Measurements from ENCODE around the gene THSD4. TPM values are rescaled to one million over a fixed set of nuclear protein-coding genes. Genes with fewer than 3 reads are reported as not detected.

Gene THSD4
- total and polyA plus RNA-seq, 9 of the 15 experiments (the other 6 are each of a cell fraction or from before 2014, with no cell fraction given) = 0.04 TPM; not detected in 5

DNA sequence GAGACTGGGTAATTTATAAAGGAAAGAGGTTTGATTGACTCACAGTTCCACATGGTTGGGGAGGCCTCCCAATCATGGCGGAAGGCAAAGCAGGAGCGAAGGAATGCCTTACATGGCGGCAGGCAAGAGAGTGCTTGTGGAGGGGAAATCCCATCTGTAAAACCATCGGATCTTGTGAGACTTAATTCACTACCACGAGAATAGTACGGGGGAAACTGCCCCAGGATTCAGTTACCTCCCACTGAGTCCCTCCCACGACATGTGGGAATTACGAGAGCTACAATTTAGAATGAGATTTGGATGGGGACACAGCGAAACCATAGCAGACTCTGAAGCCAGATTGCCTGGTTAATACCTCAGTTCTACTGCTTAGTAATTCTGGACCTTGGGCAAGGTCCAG lies 67.8 kb downstream of the THSD4 start (continued):
- TF ChIP-seq, protein P1, sequence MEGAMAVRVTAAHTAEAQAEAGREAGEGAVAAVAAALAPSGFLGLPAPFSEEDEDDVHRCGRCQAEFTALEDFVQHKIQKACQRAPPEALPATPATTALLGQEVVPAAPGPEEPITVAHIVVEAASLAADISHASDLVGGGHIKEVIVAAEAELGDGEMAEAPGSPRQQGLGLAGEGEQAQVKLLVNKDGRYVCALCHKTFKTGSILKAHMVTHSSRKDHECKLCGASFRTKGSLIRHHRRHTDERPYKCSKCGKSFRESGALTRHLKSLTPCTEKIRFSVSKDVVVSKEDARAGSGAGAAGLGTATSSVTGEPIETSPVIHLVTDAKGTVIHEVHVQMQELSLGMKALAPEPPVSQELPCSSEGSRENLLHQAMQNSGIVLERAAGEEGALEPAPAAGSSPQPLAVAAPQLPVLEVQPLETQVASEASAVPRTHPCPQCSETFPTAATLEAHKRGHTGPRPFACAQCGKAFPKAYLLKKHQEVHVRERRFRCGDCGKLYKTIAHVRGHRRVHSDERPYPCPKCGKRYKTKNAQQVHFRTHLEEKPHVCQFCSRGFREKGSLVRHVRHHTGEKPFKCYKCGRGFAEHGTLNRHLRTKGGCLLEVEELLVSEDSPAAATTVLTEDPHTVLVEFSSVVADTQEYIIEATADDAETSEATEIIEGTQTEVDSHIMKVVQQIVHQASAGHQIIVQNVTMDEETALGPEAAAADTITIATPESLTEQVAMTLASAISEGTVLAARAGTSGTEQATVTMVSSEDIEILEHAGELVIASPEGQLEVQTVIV (CRISPR knock-in tag; IDR thresholded peaks at IDR 0.05; ENCODE audit: borderline replicate concordance) = no peak

DNA sequence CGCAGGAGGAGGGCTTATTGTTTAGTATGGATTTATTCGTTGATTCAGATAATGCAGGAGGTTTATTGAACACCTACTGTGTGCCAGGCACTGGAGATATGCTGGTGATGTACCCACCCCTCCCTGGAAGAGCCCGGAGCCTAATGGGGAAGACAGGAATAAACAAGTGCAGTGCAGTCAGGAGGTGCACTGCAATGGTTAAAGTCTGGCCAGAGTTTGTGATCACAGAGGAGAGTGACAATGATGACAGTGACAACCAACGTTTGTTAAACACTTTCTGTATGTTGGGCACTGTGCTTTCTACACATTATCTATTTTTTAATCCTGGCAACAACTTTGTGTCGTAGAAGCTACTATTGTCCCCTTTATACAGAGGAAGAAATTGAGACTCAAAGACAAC lies 70.4 kb downstream of the THSD4 start:
- FAIRE-seq = no peak
- Histone ChIP-seq H3K4me1 (replicated peaks in 1 of 2; ENCODE audit: control insufficient read depth in 2 of 2, insufficient read depth in 2 of 2, low read length in 2 of 2) (no peaks in the 10 kb centered on the region), H3K9ac (ENCODE audit: insufficient read depth in 1 of 2, low read depth in 2 of 2, low read length in 2 of 2) (no peak overlapping the region), H3K4me3 (no peak overlapping the region), H3K27me3 (ENCODE audit: control insufficient read depth in 2 of 2, insufficient read depth in 2 of 2, low read length in 2 of 2) (no peaks in the 10 kb centered on the region; a peak in 1 of 5 replicates), H2AFZ (ENCODE audit: low read depth, low read length) (no peak overlapping the region), H3K4me2 (ENCODE audit: insufficient read depth, low read length) (no peak overlapping the region), H3K79me2 (ENCODE audit: control insufficient read depth, insufficient read depth, low read length) (no peaks in the 10 kb centered on the region), H4K20me1 (replicated peaks; ENCODE audit: control insufficient read depth, insufficient read depth, low read length) (no peaks in the 10 kb centered on the region; the same call in 1 of the 2 replicates), H3K27ac (ENCODE audit: extremely low read depth, low read depth, low read length) (no peak overlapping the region), H3K9me3 (replicated peaks; ENCODE audit: control insufficient read depth, insufficient read depth, low read depth, low read length) (no peaks in the 10 kb centered on the region), H3K9me1 (ENCODE audit: control insufficient read depth, insufficient read depth, low read length) (no peaks in the 10 kb centered on the region), H3K36me3 (ENCODE audit: control insufficient read depth, insufficient read depth, low read length) (no peaks in the 10 kb centered on the region)
- ATAC-seq = no peak
- POLR2A ChIA-PET = no interaction called here
- WGBS (ENCODE audit: insufficient coverage, low coverage, missing lambda C conversion rate) = 0% methylated on average over 5 of the region's 5 CpGs
- CTCF ChIA-PET (ENCODE audit: low intra/inter-chr PET ratio) = no interaction called here
- no peak for TF ChIP-seq CHD1 (IDR thresholded peaks at IDR 0.05; ENCODE audit: low read length)
- TF ChIP-seq PCBP1 (IDR thresholded peaks at IDR 0.05; ENCODE audit: low read depth, low read length, poor library complexity, severe bottlenecking) = no peak
- TF ChIP-seq ETV1 (tag; conservative IDR thresholded peaks at IDR 0.05; ENCODE audit: low read depth) = no peak
- TF ChIP-seq SMARCA4 (IDR thresholded peaks at IDR 0.05) = no peak
- TF ChIP-seq, protein P2, sequence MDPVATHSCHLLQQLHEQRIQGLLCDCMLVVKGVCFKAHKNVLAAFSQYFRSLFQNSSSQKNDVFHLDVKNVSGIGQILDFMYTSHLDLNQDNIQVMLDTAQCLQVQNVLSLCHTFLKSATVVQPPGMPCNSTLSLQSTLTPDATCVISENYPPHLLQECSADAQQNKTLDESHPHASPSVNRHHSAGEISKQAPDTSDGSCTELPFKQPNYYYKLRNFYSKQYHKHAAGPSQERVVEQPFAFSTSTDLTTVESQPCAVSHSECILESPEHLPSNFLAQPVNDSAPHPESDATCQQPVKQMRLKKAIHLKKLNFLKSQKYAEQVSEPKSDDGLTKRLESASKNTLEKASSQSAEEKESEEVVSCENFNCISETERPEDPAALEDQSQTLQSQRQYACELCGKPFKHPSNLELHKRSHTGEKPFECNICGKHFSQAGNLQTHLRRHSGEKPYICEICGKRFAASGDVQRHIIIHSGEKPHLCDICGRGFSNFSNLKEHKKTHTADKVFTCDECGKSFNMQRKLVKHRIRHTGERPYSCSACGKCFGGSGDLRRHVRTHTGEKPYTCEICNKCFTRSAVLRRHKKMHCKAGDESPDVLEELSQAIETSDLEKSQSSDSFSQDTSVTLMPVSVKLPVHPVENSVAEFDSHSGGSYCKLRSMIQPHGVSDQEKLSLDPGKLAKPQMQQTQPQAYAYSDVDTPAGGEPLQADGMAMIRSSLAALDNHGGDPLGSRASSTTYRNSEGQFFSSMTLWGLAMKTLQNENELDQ (CRISPR knock-in tag; IDR thresholded peaks at IDR 0.05; ENCODE audit: borderline replicate concordance) = no peak
- in situ Hi-C loops (cut with MboI) (no loop called here), intact Hi-C loops (cut with micrococcal nuclease) (no loop called here)
- no peak for DNase-seq (ENCODE audit: extremely low read depth in 1 of 4, low spot score in 3 of 4)
- no TSS peak for BruUV-seq (replicated peaks)
